ENCODE data around the gene ST6GALNAC4.
"Not testable (repeated sequence)": the region's sequence is repeated elsewhere in the genome, so short reads cannot be mapped to it uniquely, and the experiment has no call there.

The ST6GALNAC4 gene

GRCh38 chr9:127885508-127886281 is 31.1 kb downstream of the ST6GALNAC4 start:
- DNase-seq (ENCODE audit: low read depth in 2 of 2): no peak

GRCh38 chr9:127884976-127885490 is 31.8 kb downstream of the ST6GALNAC4 start:
- DNase-seq (ENCODE audit: low read depth in 2 of 2): no peak

GRCh38 chr9:127884427-127884911 is 32.4 kb downstream of the ST6GALNAC4 start:
- DNase-seq (ENCODE audit: low read depth in 2 of 2): no peak

- no peak for DNase-seq (ENCODE audit: low read depth in 2 of 2)
These were observed 32.9 kb downstream of the ST6GALNAC4 start for GRCh38 chr9:127883959-127884358.

- DNase-seq (ENCODE audit: low read depth in 2 of 2): not testable (repeated sequence)
These were observed 35.1 kb downstream of the ST6GALNAC4 start for GRCh38 chr9:127881715-127882114.

- no peak for DNase-seq (ENCODE audit: low read depth in 2 of 2)
These were observed 36.7 kb downstream of the ST6GALNAC4 start for GRCh38 chr9:127880143-127880542.

- no peak for DNase-seq (ENCODE audit: low read depth in 2 of 2)
These were observed 38.0 kb downstream of the ST6GALNAC4 start for GRCh38 chr9:127878652-127879390.

- no peak for DNase-seq (ENCODE audit: low read depth in 2 of 2)
These were observed 38.7 kb downstream of the ST6GALNAC4 start for GRCh38 chr9:127878001-127878651.

- DNase-seq (ENCODE audit: low read depth in 2 of 2): no peak
These were observed 39.3 kb downstream of the ST6GALNAC4 start, which contains the start of gene AK1 for GRCh38 chr9:127877566-127877998. AK1 (minus strand) TSS chr9:127877675; CDS start chr9:127874617, 3,058 bp downstream.

- no peak for DNase-seq (ENCODE audit: low read depth in 2 of 2)
These were observed 39.9 kb downstream of the ST6GALNAC4 start for GRCh38 chr9:127876764-127877562.

- DNase-seq (ENCODE audit: low read depth in 2 of 2): no peak
These were observed 40.6 kb downstream of the ST6GALNAC4 start for GRCh38 chr9:127876026-127876763.

- DNase-seq (ENCODE audit: low read depth in 2 of 2): no peak
These were observed 41.4 kb downstream of the ST6GALNAC4 start for GRCh38 chr9:127875306-127875966.

- no peak for DNase-seq (ENCODE audit: low read depth in 2 of 2)
These were observed 42.3 kb downstream of the ST6GALNAC4 start for GRCh38 chr9:127874301-127875221.

- no peak for DNase-seq (ENCODE audit: low read depth in 2 of 2)
These were observed 43.0 kb downstream of the ST6GALNAC4 start for GRCh38 chr9:127873886-127874285.

GRCh38 chr9:127873223-127873691 is 43.6 kb downstream of the ST6GALNAC4 start:
- no peak for DNase-seq (ENCODE audit: low read depth in 2 of 2)

- no peak for DNase-seq (ENCODE audit: low read depth in 2 of 2)
These were observed 44.2 kb downstream of the ST6GALNAC4 start for GRCh38 chr9:127872369-127873222.

GRCh38 chr9:127871531-127871930 is 45.3 kb downstream of the ST6GALNAC4 start:
- DNase-seq (ENCODE audit: low read depth in 2 of 2): no peak

GRCh38 chr9:127870887-127871286 is 46.0 kb downstream of the ST6GALNAC4 start:
- no peak for DNase-seq (ENCODE audit: low read depth in 2 of 2)
